ENCODE measurements around the gene ZBTB7B. TPM values are rescaled to one million over a fixed set of nuclear protein-coding genes. Genes with fewer than 3 reads are reported as not detected.

Gene ZBTB7B
- total and polyA plus RNA-seq, 9 of the 15 experiments (the other 6 are each of a cell fraction or from before 2014, with no cell fraction given) = 0.04 to 46.5 (median 15.2) TPM

GRCh38 chr1:154973344-154974101 lies 29.1 kb upstream of the ZBTB7B start (continued):
- TF ChIP-seq MLLT1 (IDR thresholded peaks at IDR 0.05) (peak; percentile 72 to 85), HNRNPH1 (optimal IDR thresholded peaks at IDR 0.05; ENCODE audit: low read depth, low read length) (no peak), ATF7 (IDR thresholded peaks at IDR 0.05) (peak; percentile 65), NFRKB (IDR thresholded peaks at IDR 0.05; ENCODE audit: low read depth) (peak; percentile 90; the same call in 1 of the 2 replicates), DACH1 (IDR thresholded peaks at IDR 0.05; ENCODE audit: partially characterized antibody) (peak; percentile 84), MCM3 (IDR thresholded peaks at IDR 0.05) (no peak), NEUROD1 (IDR thresholded peaks at IDR 0.05; ENCODE audit: borderline replicate concordance, low read depth, low read length, partially characterized antibody) (no peak), ZNF644 (tag; IDR thresholded peaks at IDR 0.05; ENCODE audit: low read depth) (no peak), ZNF263 (CRISPR knock-in tag; IDR thresholded peaks at IDR 0.05; ENCODE audit: borderline replicate concordance) (peak; percentile 34; the same call in 1 of the 2 replicates), ZNF280A (IDR thresholded peaks at IDR 0.05; ENCODE audit: low read depth, partially characterized antibody) (no peak), HNRNPL (IDR thresholded peaks at IDR 0.05; ENCODE audit: low read depth, low read length) (no peak), ZNF165 (CRISPR knock-in tag; IDR thresholded peaks at IDR 0.05; ENCODE audit: borderline replicate concordance) (no peak), THRB (CRISPR knock-in tag; conservative IDR thresholded peaks at IDR 0.05) (peak; percentile 72; the same call in 1 of the 2 replicates), TBP (optimal IDR thresholded peaks at IDR 0.05; ENCODE audit: low read depth, low read length) (peak; percentile 66), ZNF431 (CRISPR knock-in tag; IDR thresholded peaks at IDR 0.05) (no peak), NR2C2 (CRISPR knock-in tag; IDR thresholded peaks at IDR 0.05) (0 out of 2 replicates have a peak, but pooled peaks have one; percentile 7), NR2C2 (tag; IDR thresholded peaks at IDR 0.05) (no peak), ZNF239 (CRISPR knock-in tag; IDR thresholded peaks at IDR 0.05) (no peak), CHD1 (IDR thresholded peaks at IDR 0.05; ENCODE audit: low read length) (peak; percentile 79), NCOR1 (IDR thresholded peaks at IDR 0.05) (peak; percentile 68), HDAC1 (IDR thresholded peaks at IDR 0.05) (peak in 1 of 2 experiments; percentile 71; a peak in 1 of 4 replicates), ZNF766 (CRISPR knock-in tag; conservative IDR thresholded peaks at IDR 0.05) (0 out of 2 replicates have a peak, but pooled peaks have one; percentile 41)

All from K562 (cell line).